RWPE1 (cell line): ENCODE measurements around the gene P2RX6.
A peak's percentile ranks its signal among the peaks of the same experiment; 100 is the strongest.

Experiments used
- CTCF ChIA-PET: fragments of 350-600 bp; sonication (Branson Sonifier 250); formaldehyde crosslinking; extraction: SDS; loops from one replicate; lab custom pipeline; 2021; lab: Yijun Ruan, JAX
- POLR2A ChIA-PET: fragments of 400-600 bp; formaldehyde crosslinking; extraction: SDS; loops from one replicate; lab custom pipeline; 2020; ENCODE audit warnings: antibody characterized with exemption; ENCODE audit not compliant: low non-redundant PET; lab: Yijun Ruan, JAX
- DNase-seq: peaks from one replicate; pipeline ENCODE4 v3.0.0; 2012; ENCODE audit warnings: low spot score
- H3K27ac ChIP-seq: fragments of 450-650 bp; 2 replicates; pipeline ENCODE4 v1.5.1; 2017
- TF ChIP-seq, protein P1 (sequence below): fragments of 450-650 bp; conservative IDR thresholded peaks from 2 replicates; pipeline ENCODE4 v1.5.1; 2017; ENCODE audit warnings: low read depth, mild to moderate bottlenecking

Gene P2RX6

DNA sequence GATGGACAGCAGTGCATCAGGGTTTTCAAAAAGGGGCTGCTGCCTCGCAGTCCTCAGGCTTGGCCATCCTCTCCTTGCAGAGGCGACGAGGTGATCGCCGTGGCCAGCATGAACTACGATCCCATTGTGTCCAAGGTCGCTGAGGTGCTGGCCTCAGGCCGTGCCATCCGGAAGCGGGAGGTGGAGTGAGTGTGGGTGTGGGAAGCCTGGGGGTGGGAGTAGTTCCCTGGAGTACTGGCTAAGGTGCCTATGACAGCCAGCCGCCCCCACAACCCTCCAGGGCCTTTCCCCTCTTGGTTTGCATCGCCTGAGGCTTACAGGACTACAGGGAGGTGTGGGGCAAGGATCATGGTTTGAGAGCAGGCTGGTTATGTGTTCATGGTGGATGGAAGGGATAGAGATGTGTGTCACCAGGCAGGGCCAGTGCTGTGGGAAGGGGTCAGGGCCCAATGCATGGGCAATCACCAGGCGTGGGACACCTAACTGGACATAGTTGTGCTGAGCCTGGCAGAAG is 35.0 kb upstream of the P2RX6 start:
- H3K27ac ChIP-seq: peak overlapping the region; percentile 85; the same call in 1 of the 2 replicates
- ChIA-PET POLR2A (no interaction called here), CTCF (interaction anchor here (0.5 kb wide), 1 partner anchor 45 kb away, joined by 3 read pairs; no protein-coding TSS in a partner anchor)
- DNase-seq: no peak
- TF ChIP-seq, protein P1, sequence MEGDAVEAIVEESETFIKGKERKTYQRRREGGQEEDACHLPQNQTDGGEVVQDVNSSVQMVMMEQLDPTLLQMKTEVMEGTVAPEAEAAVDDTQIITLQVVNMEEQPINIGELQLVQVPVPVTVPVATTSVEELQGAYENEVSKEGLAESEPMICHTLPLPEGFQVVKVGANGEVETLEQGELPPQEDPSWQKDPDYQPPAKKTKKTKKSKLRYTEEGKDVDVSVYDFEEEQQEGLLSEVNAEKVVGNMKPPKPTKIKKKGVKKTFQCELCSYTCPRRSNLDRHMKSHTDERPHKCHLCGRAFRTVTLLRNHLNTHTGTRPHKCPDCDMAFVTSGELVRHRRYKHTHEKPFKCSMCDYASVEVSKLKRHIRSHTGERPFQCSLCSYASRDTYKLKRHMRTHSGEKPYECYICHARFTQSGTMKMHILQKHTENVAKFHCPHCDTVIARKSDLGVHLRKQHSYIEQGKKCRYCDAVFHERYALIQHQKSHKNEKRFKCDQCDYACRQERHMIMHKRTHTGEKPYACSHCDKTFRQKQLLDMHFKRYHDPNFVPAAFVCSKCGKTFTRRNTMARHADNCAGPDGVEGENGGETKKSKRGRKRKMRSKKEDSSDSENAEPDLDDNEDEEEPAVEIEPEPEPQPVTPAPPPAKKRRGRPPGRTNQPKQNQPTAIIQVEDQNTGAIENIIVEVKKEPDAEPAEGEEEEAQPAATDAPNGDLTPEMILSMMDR: no peak

GRCh38 chr22:20980523-20980922 is 34.4 kb upstream of the P2RX6 start:
- no peak for DNase-seq
- ChIA-PET CTCF (no interaction called here), POLR2A (no interaction called here)
- H3K27ac ChIP-seq: peak overlapping the region; percentile 85
- TF ChIP-seq, protein P1: no peak

- no peak for DNase-seq
- peak overlapping the region; percentile 85 for H3K27ac ChIP-seq
- TF ChIP-seq, protein P1: no peak
- CTCF ChIA-PET: no interaction called here
- POLR2A ChIA-PET: interaction anchor here (0.5 kb wide), 1 partner anchor 119 kb away, joined by 3 read pairs; no protein-coding TSS in a partner anchor
These were observed 33.8 kb upstream of the P2RX6 start for GRCh38 chr22:20980938-20981722.

GRCh38 chr22:20981787-20982562 is 33.0 kb upstream of the P2RX6 start, which contains the start of gene LZTR1:
Gene LZTR1 (plus strand): TSS chr22:20982297. CDS start chr22:20982372, 75 bp downstream.
- H3K27ac ChIP-seq: peak within 1 kb of the TSS; percentile 85
- DNase-seq: peak; percentile 66
- TF ChIP-seq, protein P1: peak; percentile 68
- ChIA-PET POLR2A (interaction anchor here (0.5 to 1.5 kb wide), 3 partner anchors 20 to 118 kb away, joined by 3 to 6 read pairs (median 3); partner anchors contain the start of genes CRKL and THAP7), CTCF (interaction anchor here (0.5 kb wide), 1 partner anchor 199 kb away, joined by 3 read pairs; no protein-coding TSS in a partner anchor)

GRCh38 chr22:20982563-20982882 is 32.4 kb upstream of the P2RX6 start:
- CTCF ChIA-PET: interaction anchor here (0.5 kb wide), 1 partner anchor 200 kb away, joined by 3 read pairs; no protein-coding TSS in a partner anchor
- peak overlapping the region; percentile 85 for H3K27ac ChIP-seq
- TF ChIP-seq, protein P1: no peak
- POLR2A ChIA-PET: interaction anchor here (0.7 to 1.5 kb wide), 2 partner anchors 20 to 65 kb away, joined by 3 to 6 read pairs; partner anchors contain the start of genes CRKL and THAP7
- DNase-seq: peak; percentile 9
